H9 (cell line): ENCODE results near the gene CELF5. TPM values are rescaled to one million over a fixed set of nuclear protein-coding genes. Genes with fewer than 3 reads are reported as not detected.
"Not testable (repeated sequence)": the region's sequence is repeated elsewhere in the genome, so short reads cannot be mapped to it uniquely, and the experiment has no call there.

Experiments used
- DNase-seq: peaks from one replicate; pipeline ENCODE4 v3.0.0-alpha.2; 2017
- H2AFZ ChIP-seq: one replicate; pipeline ENCODE4 v1.6.1; 2013; ENCODE audit warnings: mild to moderate bottlenecking, low read length, control low read depth, moderate library complexity
- H2AK5ac ChIP-seq: 2 replicates; pipeline ENCODE4 v1.6.1; 2013; ENCODE audit warnings: low read length, control low read depth, mixed read lengths; ENCODE audit not compliant: insufficient read length
- H2BK120ac ChIP-seq: one replicate; pipeline ENCODE4 v1.6.1; 2013; ENCODE audit warnings: low read depth, mild to moderate bottlenecking, low read length, control low read depth, inconsistent platforms; ENCODE audit not compliant: poor library complexity, severe bottlenecking
- H2BK12ac ChIP-seq: 2 replicates; pipeline ENCODE4 v1.6.1; 2013; ENCODE audit warnings: low read length, control low read depth, mixed read lengths, low read depth; ENCODE audit not compliant: insufficient read length
- H2BK15ac ChIP-seq: 2 replicates; pipeline ENCODE4 v1.6.1; 2013; ENCODE audit warnings: low read depth, low read length, control low read depth
- H2BK20ac ChIP-seq: one replicate; pipeline ENCODE4 v1.6.1; 2013; ENCODE audit warnings: low read depth, mild to moderate bottlenecking, low read length, control low read depth, inconsistent platforms; ENCODE audit not compliant: poor library complexity, severe bottlenecking
- H2BK5ac ChIP-seq: 2 replicates; pipeline ENCODE4 v1.6.1; 2013; ENCODE audit warnings: low read length, control low read depth, mixed read lengths; ENCODE audit not compliant: insufficient read length
- H3K14ac ChIP-seq: 2 replicates; pipeline ENCODE4 v1.6.1; 2013; ENCODE audit warnings: low read length, control low read depth; ENCODE audit not compliant: insufficient read depth
- H3K18ac ChIP-seq: 2 replicates; pipeline ENCODE4 v1.6.1; 2013; ENCODE audit warnings: low read depth, mild to moderate bottlenecking, mixed read lengths, low read length, control low read depth; ENCODE audit not compliant: insufficient read length
- H3K23ac ChIP-seq: 2 replicates; pipeline ENCODE4 v1.6.1; 2013; ENCODE audit warnings: low read length, control low read depth, mixed read lengths, low read depth; ENCODE audit not compliant: insufficient read length
- H3K23me2 ChIP-seq: 2 replicates; pipeline ENCODE4 v1.6.1; 2013; ENCODE audit warnings: low read depth, mild to moderate bottlenecking, mixed read lengths, low read length, control low read depth; ENCODE audit not compliant: insufficient read length, poor library complexity, severe bottlenecking
- H3K27ac ChIP-seq: 2 replicates; pipeline ENCODE4 v1.5.1; 2013; ENCODE audit warnings: low read length, control low read depth, mixed read lengths, low read depth; ENCODE audit not compliant: insufficient read length
- H3K27me3 ChIP-seq: 2 replicates; pipeline ENCODE4 v1.6.1; 2013; ENCODE audit warnings: low read length, control low read depth, inconsistent platforms; ENCODE audit not compliant: insufficient read depth
- H3K4ac ChIP-seq: 2 replicates; pipeline ENCODE4 v1.6.1; 2013; ENCODE audit warnings: low read depth, mild to moderate bottlenecking, control low read depth, inconsistent platforms, low read length, moderate library complexity
- H3K4me1 ChIP-seq: 2 replicates; pipeline ENCODE4 v1.6.1; 2013; ENCODE audit warnings: low read length, control low read depth, inconsistent platforms; ENCODE audit not compliant: insufficient read depth
- H3K4me2 ChIP-seq: 2 replicates; pipeline ENCODE4 v1.6.1; 2013; ENCODE audit warnings: low read length, control low read depth, mixed read lengths; ENCODE audit not compliant: insufficient read length, insufficient read depth
- H3K56ac ChIP-seq: 2 replicates; pipeline ENCODE4 v1.6.1; 2013; ENCODE audit warnings: low read depth, mild to moderate bottlenecking, mixed read lengths, low read length, control low read depth; ENCODE audit not compliant: insufficient read length
- H3K79me1 ChIP-seq: 2 replicates; pipeline ENCODE4 v1.6.1; 2013; ENCODE audit warnings: low read depth, mild to moderate bottlenecking, moderate library complexity, low read length, control low read depth, inconsistent platforms; ENCODE audit not compliant: insufficient read depth, poor library complexity, severe bottlenecking
- H3K79me2 ChIP-seq: 2 replicates; pipeline ENCODE4 v1.6.1; 2013; ENCODE audit warnings: low read length, control low read depth, inconsistent platforms; ENCODE audit not compliant: insufficient read depth
- H3K9ac ChIP-seq: 2 replicates; pipeline ENCODE4 v1.6.1; 2013; ENCODE audit warnings: low read length, control low read depth, mixed read lengths; ENCODE audit not compliant: insufficient read length; ENCODE audit errors: extremely low read depth
- H3K9me3 ChIP-seq: one replicate; pipeline ENCODE4 v1.6.1; 2013; ENCODE audit warnings: low read depth, low read length, inconsistent platforms; ENCODE audit not compliant: control insufficient read depth
- H3T11ph ChIP-seq: one replicate; pipeline ENCODE4 v1.6.1; 2013; ENCODE audit warnings: mild to moderate bottlenecking, low read length, control low read depth, inconsistent platforms
- H4K20me1 ChIP-seq: one replicate; pipeline ENCODE4 v1.6.1; 2013; ENCODE audit not compliant: control insufficient read depth, insufficient read length, insufficient read depth
- H4K5ac ChIP-seq: 2 replicates; pipeline ENCODE4 v1.6.1; 2013; ENCODE audit warnings: low read depth, mild to moderate bottlenecking, mixed read lengths, low read length, control low read depth; ENCODE audit not compliant: insufficient read length
- H4K8ac ChIP-seq: replicated peaks from 2 replicates; pipeline ENCODE4 v1.6.1; 2013; ENCODE audit warnings: low read length, control low read depth, mixed read lengths, low read depth; ENCODE audit not compliant: insufficient read length
- H4K91ac ChIP-seq: 2 replicates; pipeline ENCODE4 v1.6.1; 2013; ENCODE audit warnings: low read depth, mild to moderate bottlenecking, moderate library complexity, mixed read lengths, low read length, control low read depth; ENCODE audit not compliant: insufficient read length
- H3K27ac Mint-ChIP-seq, 3 experiments: 2 replicates in 2 of 3; 3 replicates in 1 of 3; pipeline ENCODE4 v1.8.0; 2020 to 2021; ENCODE audit warnings: mixed read lengths in 3 of 3, mild to moderate bottlenecking in 1 of 3, moderate library complexity in 1 of 3
- H3K27me3 Mint-ChIP-seq: 2 replicates; pipeline ENCODE4 v1.8.0; 2021; ENCODE audit warnings: low read depth, mild to moderate bottlenecking, moderate library complexity, mixed read lengths
- H3K36me3 Mint-ChIP-seq, 3 experiments: 2 replicates in 2 of 3; 3 replicates in 1 of 3; pipeline ENCODE4 v1.8.0; 2020 to 2021; ENCODE audit warnings: low read depth in 3 of 3, mixed read lengths in 3 of 3; ENCODE audit not compliant: insufficient read depth in 1 of 3
- H3K4me1 Mint-ChIP-seq, 2 experiments: 2 replicates each; pipeline ENCODE4 v1.8.0; 2020; ENCODE audit warnings: mixed read lengths in 2 of 2
- H3K4me3 Mint-ChIP-seq, 2 experiments: 2 replicates in 1 of 2; 3 replicates in 1 of 2; pipeline ENCODE4 v1.8.0; 2020 to 2021; ENCODE audit warnings: mild to moderate bottlenecking in 2 of 2, mixed read lengths in 2 of 2, moderate library complexity in 1 of 2
- H3K9me3 Mint-ChIP-seq, 2 experiments: 2 replicates in 1 of 2; 3 replicates in 1 of 2; pipeline ENCODE4 v1.8.0; 2020; ENCODE audit warnings: mild to moderate bottlenecking in 2 of 2, mixed read lengths in 2 of 2, moderate library complexity in 1 of 2
- CTCF ChIP-seq: fragments of 200-600 bp; sonication (generic); conservative IDR thresholded peaks from 3 replicates; pipeline ENCODE4 v1.8.0; 2021; ENCODE audit warnings: antibody characterized with exemption, mild to moderate bottlenecking
- WGBS: extraction: QIAGEN DNeasy Blood & Tissue Kit; methylation state at CpG from one replicate; pipeline ENCODE4 v1.1.7; 2013; ENCODE audit warnings: missing lambda C conversion rate, low lambda C conversion rate, mixed read lengths; ENCODE audit not compliant: insufficient read length; ENCODE audit errors: extremely low coverage; 5-methylcytosine and 5-hydroxymethylcytosine counted together
- total RNA-seq: library from RNA; stranded (reverse); gene quantifications from 2 replicates; pipeline ENCODE4 v1.2.1, GENCODE V29; 2021

CELF5 gene
- total RNA-seq, 1 experiment from 2014 or later, result 4.8 TPM

DNA sequence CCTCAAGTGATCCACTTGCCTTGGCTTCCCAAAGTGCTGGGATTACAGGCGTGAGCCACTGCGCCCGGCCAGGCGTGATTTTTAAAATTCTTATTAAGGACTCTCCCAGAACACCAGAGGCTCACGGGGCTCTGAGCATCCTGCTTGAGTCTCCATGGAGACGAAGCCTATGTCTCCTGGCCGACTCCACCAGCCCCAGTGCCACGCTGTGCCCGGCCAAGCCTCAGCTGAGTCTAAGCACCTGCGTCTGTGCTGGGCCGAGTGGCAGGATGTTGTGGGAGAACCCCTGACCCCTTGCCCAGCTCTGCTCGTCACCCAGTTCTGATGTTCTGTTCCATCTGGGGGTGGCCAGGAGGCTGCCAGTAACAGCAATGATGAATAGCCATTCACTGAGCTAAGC lies 3.9 kb upstream of the CELF5 start:
- Histone ChIP-seq H4K91ac (no peak overlapping the region), H3K27ac (no peak overlapping the region), H4K8ac (no peak overlapping the region), H2AK5ac (no peak overlapping the region), H4K20me1 (no peaks in the 10 kb centered on the region), H3K4me2 (no peak overlapping the region), H2AFZ (no peak overlapping the region), H3K56ac (no peak overlapping the region), H3K27me3 (no peaks in the 10 kb centered on the region), H2BK15ac (no peak overlapping the region), H3K4ac (no peak overlapping the region), H2BK20ac (no peak overlapping the region), H4K5ac (no peak overlapping the region), H3K79me2 (no peaks in the 10 kb centered on the region), H3K14ac (no peak overlapping the region), H3K23me2 (peaks cover 3% of the 10 kb centered on the region), H2BK5ac (no peak overlapping the region), H3K18ac (no peak overlapping the region), H3K79me1 (no peaks in the 10 kb centered on the region), H3K9me3 (no peaks in the 10 kb centered on the region), H2BK12ac (no peak overlapping the region), H3K4me1 (no peaks in the 10 kb centered on the region), H3K23ac (no peak overlapping the region), H3T11ph (no peak overlapping the region), H2BK120ac (no peak overlapping the region), H3K9ac (no peak overlapping the region)
- no peaks in the 10 kb centered on the region for H3K9me3 Mint-ChIP-seq
- no peaks in the 10 kb centered on the region for H3K4me1 Mint-ChIP-seq
- H3K4me3 Mint-ChIP-seq, result no peak overlapping the region
- peaks cover 15% of the 10 kb centered on the region for H3K27me3 Mint-ChIP-seq
- no peak for DNase-seq
- no CpG with 5 or more reads among the region's 12 CpGs for WGBS
- TF ChIP-seq CTCF, result no peak
- H3K27ac Mint-ChIP-seq, result no peak overlapping the region
- H3K36me3 Mint-ChIP-seq, result peaks cover 0 to 5% (median 4%) of the 10 kb centered on the region in 3 experiments; a peak in 4 of 7 replicates

- not testable (repeated sequence) for H2BK15ac ChIP-seq, H3K23me2 ChIP-seq, H4K5ac ChIP-seq, H2BK5ac ChIP-seq, H3K4me3 Mint-ChIP-seq, H3K9me3 ChIP-seq, H3K27me3 ChIP-seq, H3K4ac ChIP-seq, H3K4me1 ChIP-seq, H3K79me1 ChIP-seq, H3K36me3 Mint-ChIP-seq, H3K18ac ChIP-seq, H4K91ac ChIP-seq, H3K27ac ChIP-seq, DNase-seq, H2AK5ac ChIP-seq, H2BK120ac ChIP-seq, H2BK12ac ChIP-seq, H3K4me1 Mint-ChIP-seq, H3T11ph ChIP-seq, H2BK20ac ChIP-seq, H3K23ac ChIP-seq, H3K79me2 ChIP-seq, H2AFZ ChIP-seq, H3K56ac ChIP-seq, H3K27ac Mint-ChIP-seq, H3K4me2 ChIP-seq, H4K20me1 ChIP-seq, H3K14ac ChIP-seq, H3K9me3 Mint-ChIP-seq, H3K9ac ChIP-seq, H4K8ac ChIP-seq
- WGBS, result no CpG with 5 or more reads among the region's 5 CpGs
- H3K27me3 Mint-ChIP-seq, result peaks cover 24% of the 10 kb centered on the region
These were observed 2.9 kb upstream of the CELF5 start for GRCh38 chr19:3221576-3221975.
